NCI-H2107 treated with DMSO at 0.1 percent for 48 hours (cell line): ENCODE data around the gene KDM4B.
A peak's percentile ranks its signal among the peaks of the same experiment; 100 is the strongest.
"Not testable (repeated sequence)": the region's sequence is repeated elsewhere in the genome, so short reads cannot be mapped to it uniquely, and the experiment has no call there.

ENCODE experiments used
- DNase-seq: peaks from one replicate; lab custom pipeline; 2025; ENCODE audit not compliant: unreplicated experiment; lab: John Stamatoyannopoulos, UW

KDM4B gene

DNA sequence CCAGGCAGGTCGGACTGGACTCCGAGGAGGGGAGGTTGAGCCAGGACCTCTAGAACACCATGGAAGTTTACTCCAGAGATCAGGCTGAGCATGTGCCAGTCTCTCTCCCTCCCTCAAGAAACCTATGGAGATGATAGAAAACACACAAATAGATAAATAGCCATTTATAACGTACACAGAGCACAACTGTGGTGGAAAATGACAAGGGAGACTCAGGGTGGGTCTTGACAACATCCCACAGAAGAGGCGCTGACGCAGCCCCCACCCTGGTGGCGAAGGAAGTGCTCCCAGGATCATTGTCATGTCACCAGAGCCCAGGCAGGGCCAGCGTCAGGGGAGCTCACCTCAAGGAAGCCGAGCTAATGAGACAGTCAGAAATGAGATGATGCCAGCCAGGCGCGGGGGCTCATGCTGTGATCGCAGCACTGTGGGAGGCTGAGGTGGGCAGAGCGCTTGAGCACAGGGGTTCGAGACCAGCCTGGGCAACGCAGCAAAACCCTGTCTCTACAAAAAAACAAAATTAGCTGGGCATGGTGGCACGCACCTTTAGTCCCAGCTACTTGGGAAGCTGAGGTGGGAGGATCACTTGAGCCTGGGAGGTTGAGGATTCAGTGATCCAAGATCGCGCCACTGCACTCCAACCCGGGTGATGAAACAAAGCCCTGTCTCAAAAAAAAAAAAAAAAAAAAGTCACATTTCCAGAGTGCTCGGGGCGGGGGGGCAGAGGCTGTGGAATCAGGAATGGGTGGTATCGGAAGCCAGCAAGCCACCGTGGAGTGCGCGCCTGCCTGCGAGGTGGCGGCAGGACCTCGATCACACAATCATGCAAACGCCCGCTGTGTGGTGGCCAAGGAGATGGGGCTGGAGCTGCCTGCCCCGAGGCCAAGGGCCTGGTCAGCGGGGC is 178.4 kb downstream of the KDM4B start:
- DNase-seq, result no peak

- no peak for DNase-seq
Observed at GRCh38 chr19:5147978-5148793, 179.3 kb downstream of the KDM4B start.

DNA sequence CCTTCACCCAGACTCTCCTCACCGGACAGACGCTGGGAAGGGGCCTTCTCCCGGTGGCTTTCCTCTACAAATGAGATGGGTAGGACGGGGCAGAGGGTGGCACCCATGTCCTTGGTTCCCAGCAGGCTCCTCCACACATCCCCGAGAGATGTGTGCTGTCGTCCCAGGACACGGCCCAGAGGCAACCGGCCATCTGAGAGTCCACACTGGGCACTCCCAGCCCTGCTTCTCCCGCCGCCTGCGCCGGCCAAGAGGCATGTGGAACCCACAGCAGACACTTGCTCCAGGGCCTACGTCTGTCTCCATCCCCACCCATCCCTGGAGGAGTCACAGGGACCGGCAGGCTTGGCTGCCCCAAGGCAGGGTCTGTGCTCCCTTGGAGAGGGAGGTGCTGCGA is 179.9 kb downstream of the KDM4B start:
- no peak for DNase-seq

GRCh38 chr19:5149508-5149907 is 180.6 kb downstream of the KDM4B start:
- DNase-seq, result no peak

DNA sequence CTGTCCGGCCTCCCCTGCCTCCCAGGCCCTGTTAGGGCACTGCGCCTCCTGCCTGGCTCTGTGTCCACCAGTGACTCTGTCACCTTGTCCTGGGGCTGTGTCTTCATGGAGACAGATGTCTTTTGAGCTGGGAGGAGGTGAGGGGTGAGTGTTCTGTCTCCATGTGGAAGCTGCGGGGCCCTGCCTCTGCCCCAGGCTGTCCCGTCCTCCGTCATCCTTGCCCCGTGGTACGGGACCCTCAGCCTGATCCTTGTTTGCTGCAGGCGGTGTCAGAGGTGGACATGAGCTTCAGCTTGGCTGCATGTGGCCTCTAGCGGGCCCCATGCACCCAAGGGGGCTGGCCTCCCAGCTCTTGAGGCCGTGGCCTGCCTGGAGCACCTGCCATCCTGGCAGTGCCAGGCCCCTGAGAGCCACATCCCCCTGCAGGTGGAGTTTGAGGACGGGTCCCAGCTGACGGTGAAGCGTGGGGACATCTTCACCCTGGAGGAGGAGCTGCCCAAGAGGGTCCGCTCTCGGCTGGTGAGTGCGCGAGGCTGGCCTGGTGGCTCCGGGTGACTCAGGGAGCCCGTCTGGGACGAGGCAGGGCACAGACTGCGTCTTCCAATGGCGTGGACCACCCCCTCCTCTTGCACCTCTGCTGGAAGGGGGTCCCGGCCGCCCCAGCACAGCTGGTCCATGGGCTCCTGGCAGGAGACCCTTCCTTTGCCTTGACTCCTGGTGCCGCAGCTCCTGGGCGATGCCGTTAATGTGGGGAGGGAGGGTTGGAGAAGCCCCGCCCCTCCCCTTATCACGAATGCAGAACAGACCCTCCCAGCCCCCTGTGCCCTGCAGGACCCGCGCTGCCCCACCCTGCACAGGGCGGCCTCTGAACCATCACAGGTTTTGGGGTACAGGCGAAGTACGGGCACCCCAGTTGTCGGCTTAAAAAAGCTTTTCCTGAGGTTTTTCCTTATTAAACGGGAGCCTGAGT is 181.3 kb downstream of the KDM4B start:
- DNase-seq, result no peak

- no peak for DNase-seq
Observed at GRCh38 chr19:5150902-5151741, 182.2 kb downstream of the KDM4B start.

GRCh38 chr19:5152013-5152763 is 183.3 kb downstream of the KDM4B start:
- DNase-seq, result no peak

DNA sequence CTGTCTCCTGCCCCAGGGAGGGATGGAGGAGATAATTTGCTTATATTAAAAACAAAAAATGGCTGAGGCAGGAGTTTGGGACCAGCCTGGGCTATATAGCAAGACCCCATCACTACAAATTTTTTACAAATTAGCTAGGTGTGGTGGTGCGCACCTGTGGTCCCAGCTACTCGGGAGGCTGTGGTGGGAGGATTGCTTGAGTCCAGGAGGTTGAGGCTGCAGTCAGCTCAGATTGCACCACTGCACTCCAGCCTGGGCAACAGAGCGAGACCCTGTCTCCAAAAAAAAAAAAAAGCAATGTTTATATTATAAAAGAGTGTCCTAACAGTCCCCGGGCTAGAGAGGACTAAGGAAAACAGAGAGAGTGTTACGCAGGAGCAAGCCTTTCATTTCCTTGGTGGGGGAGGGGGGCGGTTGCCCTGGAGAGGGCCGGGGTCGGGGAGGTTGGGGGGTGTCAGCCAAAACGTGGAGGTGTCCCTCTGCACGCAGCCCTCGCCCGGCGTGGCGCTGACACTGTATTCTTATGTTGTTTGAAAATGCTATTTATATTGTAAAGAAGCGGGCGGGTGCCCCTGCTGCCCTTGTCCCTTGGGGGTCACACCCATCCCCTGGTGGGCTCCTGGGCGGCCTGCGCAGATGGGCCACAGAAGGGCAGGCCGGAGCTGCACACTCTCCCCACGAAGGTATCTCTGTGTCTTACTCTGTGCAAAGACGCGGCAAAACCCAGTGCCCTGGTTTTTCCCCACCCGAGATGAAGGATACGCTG is 184.0 kb downstream of the KDM4B start:
- DNase-seq, result no peak

DNA sequence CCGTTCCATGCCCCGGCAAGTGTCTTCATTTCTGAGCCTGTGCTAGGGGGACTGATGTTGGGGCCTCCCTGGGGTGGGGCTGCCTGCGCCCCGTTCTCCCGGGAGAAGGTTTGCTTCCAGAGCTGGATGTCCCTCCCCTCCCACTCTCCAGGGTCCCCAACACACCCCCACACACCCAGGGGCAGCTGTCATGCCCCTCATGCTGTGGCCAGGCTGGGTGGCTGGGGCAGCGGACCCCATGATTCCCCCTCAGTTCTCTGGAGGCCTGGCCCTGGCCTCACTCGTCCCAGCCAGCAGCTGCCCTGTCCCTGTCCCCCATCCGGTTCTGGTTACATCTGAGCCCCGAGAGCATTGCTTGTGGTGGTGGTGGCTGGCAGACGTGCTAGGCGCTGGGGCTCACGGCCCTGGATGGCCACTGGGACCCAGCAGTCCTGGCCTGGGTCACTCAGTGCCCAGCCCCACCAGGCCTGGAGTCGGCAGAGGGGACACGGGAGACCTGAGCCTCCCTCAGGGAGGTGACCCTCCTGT is 184.8 kb downstream of the KDM4B start:
- no peak for DNase-seq

DNA sequence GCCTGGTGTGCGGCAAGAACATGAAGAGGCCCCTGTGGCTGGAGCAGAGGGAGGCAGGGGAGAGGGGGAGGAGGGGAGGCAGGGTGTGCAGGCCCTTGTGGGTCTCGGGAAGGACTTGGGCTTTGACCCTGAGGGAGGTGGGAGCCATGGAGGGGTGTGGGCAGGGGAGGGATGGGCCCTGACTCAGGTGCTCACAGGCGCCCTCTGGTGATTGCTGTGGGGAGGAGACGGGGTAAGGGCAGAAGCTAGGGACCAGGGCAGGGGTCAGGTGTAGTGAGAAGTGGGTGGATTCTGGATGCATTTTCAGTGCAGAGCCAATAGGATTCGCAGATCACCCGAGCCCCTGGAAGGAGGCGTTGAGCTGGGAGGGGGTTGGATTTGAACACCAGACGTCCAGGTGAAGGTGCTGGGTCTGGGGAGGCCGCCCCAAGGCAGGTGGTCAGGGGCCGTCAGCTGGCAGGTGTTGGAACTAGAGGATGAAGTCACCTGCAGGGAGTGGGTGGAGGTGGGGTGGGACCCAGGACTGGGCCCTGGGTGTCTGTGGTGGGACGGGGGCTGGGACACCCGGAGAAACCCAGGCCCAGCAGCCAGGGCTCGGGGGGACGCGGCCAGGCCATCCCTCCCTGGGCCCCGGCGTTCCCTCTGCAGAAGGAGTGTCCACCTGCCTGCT is 185.4 kb downstream of the KDM4B start:
- DNase-seq, result no peak

DNA sequence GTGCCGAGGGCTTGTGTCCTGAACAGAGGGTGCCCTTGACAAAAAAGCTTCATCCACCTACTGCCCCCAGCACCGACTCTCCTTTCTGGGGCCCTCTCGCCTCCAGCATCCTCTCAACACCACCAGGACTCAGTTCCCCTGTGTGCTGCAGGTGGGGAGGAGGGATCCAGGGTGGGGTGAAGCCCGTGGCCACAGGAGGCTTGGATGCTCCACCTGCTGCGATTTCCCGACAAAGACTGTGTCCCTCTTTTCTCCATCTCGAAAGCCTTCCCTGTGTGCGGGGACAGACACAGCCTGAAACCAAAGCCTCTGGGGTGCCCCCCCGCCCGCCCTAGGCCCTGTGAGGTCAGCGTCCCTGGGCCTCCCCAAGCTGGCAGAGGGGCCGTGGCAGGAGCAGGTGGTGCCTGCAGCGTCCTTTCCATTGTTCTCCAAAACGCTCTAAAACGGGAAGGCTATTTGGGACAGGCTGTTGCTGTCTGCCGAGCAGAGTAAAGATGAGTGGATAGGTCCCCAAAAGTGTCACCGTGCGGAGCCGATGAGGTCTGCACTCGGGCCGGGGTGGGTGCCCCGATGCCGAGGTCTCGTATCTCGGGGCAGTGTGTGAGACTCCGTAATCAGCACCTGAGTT is 186.0 kb downstream of the KDM4B start:
- peak; percentile 18 for DNase-seq

DNA sequence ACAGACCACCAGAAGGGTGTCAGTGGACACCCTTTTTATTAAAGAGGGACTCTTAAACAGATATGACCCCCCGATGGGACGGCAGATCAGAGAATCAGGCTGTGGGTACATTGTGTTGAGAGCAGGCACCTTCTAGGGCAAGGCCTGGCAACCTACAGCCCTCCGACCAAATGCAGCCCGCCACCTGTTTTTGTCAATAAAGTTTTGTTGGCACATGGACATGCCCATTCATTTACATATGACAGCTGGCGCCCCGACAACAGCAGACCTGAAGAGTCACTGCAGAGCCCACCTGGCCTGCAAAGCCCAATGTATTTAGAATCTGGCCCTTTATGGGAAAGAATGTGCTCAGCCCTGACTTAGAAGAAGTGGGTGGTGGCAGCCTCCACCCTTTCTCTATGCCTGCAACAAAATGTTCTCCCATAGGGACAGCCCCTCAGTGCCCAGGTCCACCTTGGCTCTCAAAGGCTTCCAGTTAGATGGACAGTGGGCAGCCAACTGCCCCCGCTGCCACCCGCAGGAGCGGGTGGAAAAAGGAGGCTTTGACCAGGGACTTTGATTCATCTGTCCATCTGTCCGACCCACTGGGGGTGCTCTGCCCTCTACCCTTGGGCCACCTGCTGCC is 186.8 kb downstream of the KDM4B start:
- DNase-seq, result no peak

GRCh38 chr19:5156231-5156986 is 187.5 kb downstream of the KDM4B start:
- DNase-seq, result no peak

GRCh38 chr19:5157186-5157585 is 188.3 kb downstream of the KDM4B start:
- no peak for DNase-seq

GRCh38 chr19:5158549-5159134 is 189.7 kb downstream of the KDM4B start:
- not testable (repeated sequence) for DNase-seq
